ENCODE data around the gene ETV1. TPM values are rescaled to one million over a fixed set of nuclear protein-coding genes. Genes with fewer than 3 reads are reported as not detected.

ETV1 gene
- total RNA-seq, 1 experiment from 2014 or later = 68.5 TPM

DNA sequence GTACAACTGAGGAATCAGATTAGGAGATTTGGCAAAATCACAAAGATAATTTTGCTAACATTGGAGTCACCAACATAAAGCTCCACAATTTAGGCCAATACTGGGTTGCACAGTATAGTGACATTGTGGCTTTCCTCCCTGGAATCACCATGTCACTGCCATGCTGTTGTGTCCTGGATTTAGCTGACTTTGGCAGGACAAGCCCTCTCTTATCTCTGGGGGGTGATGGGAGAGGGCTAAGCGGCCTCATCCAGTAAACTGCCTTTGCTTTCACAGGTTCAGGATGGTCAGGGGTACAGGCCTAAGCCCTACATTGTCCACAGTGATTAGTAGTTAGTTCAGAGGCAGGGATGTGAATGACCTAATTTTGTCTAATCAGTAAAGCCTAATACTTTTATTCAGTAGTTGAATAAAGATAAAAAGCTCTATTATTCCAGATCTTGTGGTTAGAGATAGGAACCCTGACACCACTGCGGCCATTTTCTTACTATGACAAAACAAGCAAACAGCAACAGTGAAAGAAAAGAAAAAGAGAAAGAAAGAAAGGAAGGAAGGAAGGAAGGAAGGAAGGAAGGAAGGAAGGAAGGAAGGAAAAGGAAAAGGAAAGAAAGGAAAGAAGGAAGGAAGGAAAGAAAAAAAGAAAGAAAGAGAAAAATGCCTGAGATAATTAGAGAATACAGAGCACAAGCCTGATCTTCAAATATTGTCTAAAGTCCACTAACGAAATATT, 140.1 kb downstream of the ETV1 start:
- no peak overlapping the region for H2BK20ac ChIP-seq (ENCODE audit: low read depth, low read length, poor library complexity, severe bottlenecking)
- no peak overlapping the region for H2BK12ac ChIP-seq (ENCODE audit: insufficient read length, low read depth, low read length)
- no peak overlapping the region for H3T11ph ChIP-seq (ENCODE audit: low read length)
- no peak overlapping the region for H2BK120ac ChIP-seq (ENCODE audit: low read depth, low read length, poor library complexity, severe bottlenecking)
- no peaks in the 10 kb centered on the region for H3K27me3 ChIP-seq (ENCODE audit: insufficient read depth, low read length)
- no peak overlapping the region for H4K5ac ChIP-seq (ENCODE audit: insufficient read length, low read depth, low read length)
- H3K14ac ChIP-seq (ENCODE audit: insufficient read depth, low read length) = no peak overlapping the region
- H2BK15ac ChIP-seq (ENCODE audit: low read depth, low read length) = no peak overlapping the region
- no peaks in the 10 kb centered on the region for H3K9me3 ChIP-seq (ENCODE audit: control insufficient read depth, low read depth, low read length)
- H3K23me2 ChIP-seq (ENCODE audit: insufficient read length, low read depth, low read length, poor library complexity, severe bottlenecking) = no peaks in the 10 kb centered on the region
- no peak overlapping the region for H3K4ac ChIP-seq (ENCODE audit: low read depth, low read length)
- no peak overlapping the region for H4K8ac ChIP-seq (replicated peaks; ENCODE audit: insufficient read length, low read depth, low read length)
- H3K27me3 Mint-ChIP-seq (ENCODE audit: low read depth) = no peaks in the 10 kb centered on the region
- TF ChIP-seq, protein P1, sequence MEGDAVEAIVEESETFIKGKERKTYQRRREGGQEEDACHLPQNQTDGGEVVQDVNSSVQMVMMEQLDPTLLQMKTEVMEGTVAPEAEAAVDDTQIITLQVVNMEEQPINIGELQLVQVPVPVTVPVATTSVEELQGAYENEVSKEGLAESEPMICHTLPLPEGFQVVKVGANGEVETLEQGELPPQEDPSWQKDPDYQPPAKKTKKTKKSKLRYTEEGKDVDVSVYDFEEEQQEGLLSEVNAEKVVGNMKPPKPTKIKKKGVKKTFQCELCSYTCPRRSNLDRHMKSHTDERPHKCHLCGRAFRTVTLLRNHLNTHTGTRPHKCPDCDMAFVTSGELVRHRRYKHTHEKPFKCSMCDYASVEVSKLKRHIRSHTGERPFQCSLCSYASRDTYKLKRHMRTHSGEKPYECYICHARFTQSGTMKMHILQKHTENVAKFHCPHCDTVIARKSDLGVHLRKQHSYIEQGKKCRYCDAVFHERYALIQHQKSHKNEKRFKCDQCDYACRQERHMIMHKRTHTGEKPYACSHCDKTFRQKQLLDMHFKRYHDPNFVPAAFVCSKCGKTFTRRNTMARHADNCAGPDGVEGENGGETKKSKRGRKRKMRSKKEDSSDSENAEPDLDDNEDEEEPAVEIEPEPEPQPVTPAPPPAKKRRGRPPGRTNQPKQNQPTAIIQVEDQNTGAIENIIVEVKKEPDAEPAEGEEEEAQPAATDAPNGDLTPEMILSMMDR (conservative IDR thresholded peaks at IDR 0.05) = no peak
- no peak overlapping the region for H4K91ac ChIP-seq (ENCODE audit: insufficient read length, low read depth, low read length)
- WGBS (ENCODE audit: extremely low coverage, insufficient read length, low lambda C conversion rate) = no CpG with 5 or more reads among the region's 3 CpGs
- H3K4me1 ChIP-seq (ENCODE audit: insufficient read depth, low read length) = peaks cover 8% of the 10 kb centered on the region
- H3K27ac ChIP-seq (ENCODE audit: insufficient read length, low read depth, low read length) = no peak overlapping the region
- H3K56ac ChIP-seq (ENCODE audit: insufficient read length, low read depth, low read length) = no peak overlapping the region
- H3K4me2 ChIP-seq (ENCODE audit: insufficient read depth, insufficient read length, low read length) = no peak overlapping the region
- no peaks in the 10 kb centered on the region for H3K79me2 ChIP-seq (ENCODE audit: insufficient read depth, low read length)
- H3K36me3 Mint-ChIP-seq (ENCODE audit: insufficient read depth in 1 of 3, low read depth in 3 of 3) = no peaks in the 10 kb centered on the region
- H3K27ac Mint-ChIP-seq = peak overlapping the region in 2 of 3 experiments; percentile 11 to 90; a peak in 3 of 7 replicates
- no peak overlapping the region for H2BK5ac ChIP-seq (ENCODE audit: insufficient read length, low read length)
- no peak overlapping the region for H3K18ac ChIP-seq (ENCODE audit: insufficient read length, low read depth, low read length)
- H3K9ac ChIP-seq (ENCODE audit: extremely low read depth, insufficient read length, low read length) = no peak overlapping the region
- H3K79me1 ChIP-seq (ENCODE audit: insufficient read depth, low read depth, low read length, poor library complexity, severe bottlenecking) = no peaks in the 10 kb centered on the region
- H4K20me1 ChIP-seq (ENCODE audit: control insufficient read depth, insufficient read depth, insufficient read length) = no peaks in the 10 kb centered on the region
- no peak overlapping the region for H3K23ac ChIP-seq (ENCODE audit: insufficient read length, low read depth, low read length)
- H3K4me1 Mint-ChIP-seq = peaks cover 19 to 21% of the 10 kb centered on the region in 2 experiments
- H3K4me3 Mint-ChIP-seq = no peak overlapping the region
- H2AFZ ChIP-seq (ENCODE audit: low read length) = no peak overlapping the region
- H3K9me3 Mint-ChIP-seq = no peaks in the 10 kb centered on the region
- DNase-seq = no peak
- no peak overlapping the region for H2AK5ac ChIP-seq (ENCODE audit: insufficient read length, low read length)
